HG03060 (cell line): ENCODE data around the gene CDK6.
A peak's percentile ranks its signal among the peaks of the same experiment; 100 is the strongest.

Source experiments
- ATAC-seq: cut with Tn5 transposase; IDR thresholded peaks from one replicate; pipeline ENCODE4 v1.9.1; 2021; ENCODE audit warnings: low read depth, moderate number of reproducible peaks; ENCODE audit not compliant: unreplicated experiment

CDK6 gene

GRCh38 chr7:92655346-92655884, 181.0 kb downstream of the CDK6 start:
- no peak for ATAC-seq

GRCh38 chr7:92653136-92653535, 183.2 kb downstream of the CDK6 start:
- no peak for ATAC-seq

GRCh38 chr7:92652536-92652935, 183.8 kb downstream of the CDK6 start:
- ATAC-seq, result no peak

- ATAC-seq, result no peak
Observed at GRCh38 chr7:92650391-92650790, 186.0 kb downstream of the CDK6 start.

- ATAC-seq, result peak; percentile 57
Observed at GRCh38 chr7:92648067-92648466, 188.3 kb downstream of the CDK6 start.

GRCh38 chr7:92647652-92648051, 188.7 kb downstream of the CDK6 start:
- ATAC-seq, result no peak

- ATAC-seq, result peak; percentile 50
Observed at GRCh38 chr7:92647011-92647625, 189.3 kb downstream of the CDK6 start.

GRCh38 chr7:92645114-92646061, 191.0 kb downstream of the CDK6 start:
- ATAC-seq, result no peak

GRCh38 chr7:92644406-92645113, 191.8 kb downstream of the CDK6 start:
- ATAC-seq, result no peak

- ATAC-seq, result no peak
Observed at GRCh38 chr7:92643821-92644220, 192.6 kb downstream of the CDK6 start.

- ATAC-seq, result peak; percentile 74
Observed at GRCh38 chr7:92641921-92642511, 194.4 kb downstream of the CDK6 start.

- no peak for ATAC-seq
Observed at GRCh38 chr7:92639966-92640365, 196.4 kb downstream of the CDK6 start.

GRCh38 chr7:92639213-92639896, 197.0 kb downstream of the CDK6 start:
- ATAC-seq, result no peak

- ATAC-seq, result no peak
Observed at GRCh38 chr7:92636018-92636560, 200.3 kb downstream of the CDK6 start.

- no peak for ATAC-seq
Observed at GRCh38 chr7:92635538-92635937, 200.8 kb downstream of the CDK6 start.

GRCh38 chr7:92634924-92635519, 201.4 kb downstream of the CDK6 start:
- ATAC-seq, result no peak

GRCh38 chr7:92634205-92634604, 202.2 kb downstream of the CDK6 start:
- no peak for ATAC-seq

GRCh38 chr7:92633211-92633906, 203.0 kb downstream of the CDK6 start:
- ATAC-seq, result no peak

GRCh38 chr7:92632791-92633190, 203.6 kb downstream of the CDK6 start:
- no peak for ATAC-seq
